Measurements from ENCODE around the gene WNT9A.

WNT9A gene

DNA sequence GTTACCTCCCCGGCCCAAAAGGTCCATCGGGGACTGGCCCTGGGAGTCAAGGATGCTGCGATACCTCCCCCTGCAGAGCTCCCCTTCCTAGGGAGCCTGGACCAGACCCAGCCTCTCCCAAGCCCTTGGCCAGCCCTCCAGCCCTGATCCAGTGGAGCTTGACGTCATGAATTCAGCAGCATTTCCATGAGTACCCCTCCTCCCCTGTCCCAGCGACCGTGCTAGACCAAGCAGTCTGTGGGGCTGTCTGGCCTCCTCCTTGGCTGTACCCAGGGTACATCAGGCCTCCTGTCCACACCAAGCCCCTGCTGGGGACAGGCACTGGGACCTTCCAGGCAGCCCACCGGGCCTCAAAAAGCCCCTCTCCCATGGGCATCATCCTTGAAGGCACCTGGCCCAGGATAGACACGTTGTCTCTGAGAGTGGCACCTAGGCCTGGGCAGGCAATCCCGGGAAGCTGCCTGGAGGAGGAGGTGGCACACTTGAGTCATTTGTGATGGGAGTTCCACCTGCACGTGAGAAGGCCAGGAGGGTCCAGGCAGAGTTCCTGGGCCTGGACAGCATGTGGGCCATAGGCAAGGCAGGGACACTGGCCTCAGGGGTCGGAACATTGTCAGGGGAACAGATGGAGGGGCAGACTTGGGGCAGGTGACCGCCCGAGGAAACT lies 46.4 kb downstream of the WNT9A start:
- Histone ChIP-seq H3K36me3 (ENCODE audit: control insufficient read depth, insufficient read depth, low read length) (no peaks in the 10 kb centered on the region), H3K4me3 (ENCODE audit: insufficient read depth, low read depth, low read length) (no peak overlapping the region), H3K27me3 (ENCODE audit: control insufficient read depth, insufficient read depth, low read length, poor library complexity, severe bottlenecking) (no peaks in the 10 kb centered on the region), H3K4me1 (ENCODE audit: control insufficient read depth, insufficient read depth, low read length) (peaks cover 2% of the 10 kb centered on the region), H3K9me3 (ENCODE audit: control insufficient read depth, low read length) (no peaks in the 10 kb centered on the region), H3K27ac (ENCODE audit: insufficient read depth, low read depth, low read length, poor library complexity, severe bottlenecking) (no peak overlapping the region)
- 94% methylated on average over 13 of the region's 13 CpGs for WGBS, 2 experiments

- no peaks in the 10 kb centered on the region for H3K27me3 ChIP-seq (ENCODE audit: control insufficient read depth, insufficient read depth, low read length, poor library complexity, severe bottlenecking)
- no peaks in the 10 kb centered on the region for H3K36me3 ChIP-seq (ENCODE audit: control insufficient read depth, insufficient read depth, low read length)
- H3K4me3 ChIP-seq (ENCODE audit: insufficient read depth, low read depth, low read length), result no peak overlapping the region
- H3K27ac ChIP-seq (ENCODE audit: insufficient read depth, low read depth, low read length, poor library complexity, severe bottlenecking), result no peak overlapping the region
- 92 to 94% methylated on average over 13 of the region's 13 CpGs for WGBS, 2 experiments
- H3K4me1 ChIP-seq (ENCODE audit: control insufficient read depth, insufficient read depth, low read length), result peaks cover 9% of the 10 kb centered on the region
- no peaks in the 10 kb centered on the region for H3K9me3 ChIP-seq (ENCODE audit: control insufficient read depth, low read length)
These were observed 47.1 kb downstream of the WNT9A start for GRCh38 chr1:227900571-227901051.

GRCh38 chr1:227899820-227900449 lies 47.8 kb downstream of the WNT9A start:
- H3K36me3 ChIP-seq (ENCODE audit: control insufficient read depth, insufficient read depth, low read length), result no peaks in the 10 kb centered on the region
- H3K27me3 ChIP-seq (ENCODE audit: control insufficient read depth, insufficient read depth, low read length, poor library complexity, severe bottlenecking), result no peaks in the 10 kb centered on the region
- 89 to 92% methylated on average over 18 of the region's 18 CpGs for WGBS, 2 experiments
- no peak overlapping the region for H3K27ac ChIP-seq (ENCODE audit: insufficient read depth, low read depth, low read length, poor library complexity, severe bottlenecking)
- no peaks in the 10 kb centered on the region for H3K9me3 ChIP-seq (ENCODE audit: control insufficient read depth, low read length)
- H3K4me1 ChIP-seq (ENCODE audit: control insufficient read depth, insufficient read depth, low read length), result peaks cover 9% of the 10 kb centered on the region
- H3K4me3 ChIP-seq (ENCODE audit: insufficient read depth, low read depth, low read length), result no peak overlapping the region

- no peak overlapping the region for H3K4me3 ChIP-seq (ENCODE audit: insufficient read depth, low read depth, low read length)
- no peaks in the 10 kb centered on the region for H3K9me3 ChIP-seq (ENCODE audit: control insufficient read depth, low read length)
- no peaks in the 10 kb centered on the region for H3K27me3 ChIP-seq (ENCODE audit: control insufficient read depth, insufficient read depth, low read length, poor library complexity, severe bottlenecking)
- WGBS, 2 experiments, result 87% methylated on average over 12 of the region's 12 CpGs
- H3K36me3 ChIP-seq (ENCODE audit: control insufficient read depth, insufficient read depth, low read length), result no peaks in the 10 kb centered on the region
- peaks cover 9% of the 10 kb centered on the region for H3K4me1 ChIP-seq (ENCODE audit: control insufficient read depth, insufficient read depth, low read length)
- no peak overlapping the region for H3K27ac ChIP-seq (ENCODE audit: insufficient read depth, low read depth, low read length, poor library complexity, severe bottlenecking)
These were observed 48.5 kb downstream of the WNT9A start for GRCh38 chr1:227899141-227899819.

GRCh38 chr1:227898502-227899140 lies 49.1 kb downstream of the WNT9A start:
- Histone ChIP-seq H3K27me3 (ENCODE audit: control insufficient read depth, insufficient read depth, low read length, poor library complexity, severe bottlenecking) (no peaks in the 10 kb centered on the region), H3K36me3 (ENCODE audit: control insufficient read depth, insufficient read depth, low read length) (no peaks in the 10 kb centered on the region), H3K27ac (ENCODE audit: insufficient read depth, low read depth, low read length, poor library complexity, severe bottlenecking) (no peak overlapping the region), H3K4me3 (ENCODE audit: insufficient read depth, low read depth, low read length) (no peak overlapping the region), H3K9me3 (ENCODE audit: control insufficient read depth, low read length) (no peaks in the 10 kb centered on the region), H3K4me1 (ENCODE audit: control insufficient read depth, insufficient read depth, low read length) (peaks cover 12% of the 10 kb centered on the region)
- WGBS, 2 experiments, result 92 to 94% methylated on average over 12 of the region's 12 CpGs

DNA sequence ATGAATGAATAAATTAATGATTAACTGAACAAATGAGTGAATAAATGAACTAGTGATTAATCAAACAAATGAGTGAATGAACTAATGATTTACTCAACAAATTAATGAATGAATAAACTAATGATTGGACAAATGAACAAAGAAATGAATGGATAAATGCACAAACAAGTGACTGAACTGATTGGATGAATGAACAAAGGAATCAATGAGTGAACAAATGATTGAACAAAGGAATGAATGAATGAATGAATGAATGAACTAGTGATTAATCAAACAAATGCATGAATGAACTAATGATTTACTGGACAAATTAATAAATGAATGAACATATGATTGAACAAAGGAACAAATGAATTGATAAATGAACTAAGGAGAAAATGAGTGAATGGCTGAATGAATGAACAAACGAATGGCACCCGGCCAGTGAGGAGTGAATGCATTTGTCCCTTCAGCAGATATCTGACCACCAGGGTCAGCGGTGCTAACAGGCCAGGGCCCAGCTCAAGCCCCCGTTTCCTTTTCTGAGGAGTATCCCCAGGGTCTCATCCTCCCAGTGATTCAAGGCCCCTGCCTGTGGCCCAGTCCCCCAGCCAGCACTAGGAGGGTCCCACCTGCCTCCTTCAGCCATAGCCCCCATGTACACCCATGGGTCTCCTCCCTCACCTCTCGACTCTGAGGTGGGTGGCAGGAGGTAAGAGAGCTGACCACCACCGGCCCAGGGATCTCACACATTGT lies 49.9 kb downstream of the WNT9A start:
- Histone ChIP-seq H3K27me3 (ENCODE audit: control insufficient read depth, insufficient read depth, low read length, poor library complexity, severe bottlenecking) (no peaks in the 10 kb centered on the region), H3K36me3 (ENCODE audit: control insufficient read depth, insufficient read depth, low read length) (no peaks in the 10 kb centered on the region), H3K27ac (ENCODE audit: insufficient read depth, low read depth, low read length, poor library complexity, severe bottlenecking) (no peak overlapping the region), H3K4me3 (ENCODE audit: insufficient read depth, low read depth, low read length) (no peak overlapping the region), H3K9me3 (ENCODE audit: control insufficient read depth, low read length) (no peaks in the 10 kb centered on the region), H3K4me1 (ENCODE audit: control insufficient read depth, insufficient read depth, low read length) (peaks cover 15% of the 10 kb centered on the region)
- 91 to 94% methylated on average over 6 of the region's 6 CpGs for WGBS, 2 experiments

GRCh38 chr1:227896710-227897655 lies 50.7 kb downstream of the WNT9A start:
- no peak overlapping the region for H3K27ac ChIP-seq (ENCODE audit: insufficient read depth, low read depth, low read length, poor library complexity, severe bottlenecking)
- 94 to 95% methylated on average over 9 of the region's 9 CpGs for WGBS, 2 experiments
- peaks cover 15% of the 10 kb centered on the region for H3K4me1 ChIP-seq (ENCODE audit: control insufficient read depth, insufficient read depth, low read length)
- no peaks in the 10 kb centered on the region for H3K27me3 ChIP-seq (ENCODE audit: control insufficient read depth, insufficient read depth, low read length, poor library complexity, severe bottlenecking)
- H3K36me3 ChIP-seq (ENCODE audit: control insufficient read depth, insufficient read depth, low read length), result no peaks in the 10 kb centered on the region
- H3K4me3 ChIP-seq (ENCODE audit: insufficient read depth, low read depth, low read length), result no peak overlapping the region
- no peaks in the 10 kb centered on the region for H3K9me3 ChIP-seq (ENCODE audit: control insufficient read depth, low read length)

GRCh38 chr1:227895828-227896685 lies 51.7 kb downstream of the WNT9A start:
- WGBS, 2 experiments, result 80% methylated on average over 24 of the region's 24 CpGs
- H3K4me3 ChIP-seq (ENCODE audit: insufficient read depth, low read depth, low read length), result no peak overlapping the region
- H3K27ac ChIP-seq (ENCODE audit: insufficient read depth, low read depth, low read length, poor library complexity, severe bottlenecking), result no peak overlapping the region
- no peaks in the 10 kb centered on the region for H3K36me3 ChIP-seq (ENCODE audit: control insufficient read depth, insufficient read depth, low read length)
- no peaks in the 10 kb centered on the region for H3K9me3 ChIP-seq (ENCODE audit: control insufficient read depth, low read length)
- H3K4me1 ChIP-seq (ENCODE audit: control insufficient read depth, insufficient read depth, low read length), result peaks cover 15% of the 10 kb centered on the region
- H3K27me3 ChIP-seq (ENCODE audit: control insufficient read depth, insufficient read depth, low read length, poor library complexity, severe bottlenecking), result no peaks in the 10 kb centered on the region

Measured in ectodermal cell (in vitro differentiated cells).